HG03060 (cell line): ENCODE measurements around the gene ZNF302.
A peak's percentile ranks its signal among the peaks of the same experiment; 100 is the strongest.

ENCODE experiments used
- ATAC-seq: cut with Tn5 transposase; IDR thresholded peaks from one replicate; pipeline ENCODE4 v1.9.1; 2021; ENCODE audit warnings: low read depth, moderate number of reproducible peaks; ENCODE audit not compliant: unreplicated experiment

ZNF302 gene

DNA sequence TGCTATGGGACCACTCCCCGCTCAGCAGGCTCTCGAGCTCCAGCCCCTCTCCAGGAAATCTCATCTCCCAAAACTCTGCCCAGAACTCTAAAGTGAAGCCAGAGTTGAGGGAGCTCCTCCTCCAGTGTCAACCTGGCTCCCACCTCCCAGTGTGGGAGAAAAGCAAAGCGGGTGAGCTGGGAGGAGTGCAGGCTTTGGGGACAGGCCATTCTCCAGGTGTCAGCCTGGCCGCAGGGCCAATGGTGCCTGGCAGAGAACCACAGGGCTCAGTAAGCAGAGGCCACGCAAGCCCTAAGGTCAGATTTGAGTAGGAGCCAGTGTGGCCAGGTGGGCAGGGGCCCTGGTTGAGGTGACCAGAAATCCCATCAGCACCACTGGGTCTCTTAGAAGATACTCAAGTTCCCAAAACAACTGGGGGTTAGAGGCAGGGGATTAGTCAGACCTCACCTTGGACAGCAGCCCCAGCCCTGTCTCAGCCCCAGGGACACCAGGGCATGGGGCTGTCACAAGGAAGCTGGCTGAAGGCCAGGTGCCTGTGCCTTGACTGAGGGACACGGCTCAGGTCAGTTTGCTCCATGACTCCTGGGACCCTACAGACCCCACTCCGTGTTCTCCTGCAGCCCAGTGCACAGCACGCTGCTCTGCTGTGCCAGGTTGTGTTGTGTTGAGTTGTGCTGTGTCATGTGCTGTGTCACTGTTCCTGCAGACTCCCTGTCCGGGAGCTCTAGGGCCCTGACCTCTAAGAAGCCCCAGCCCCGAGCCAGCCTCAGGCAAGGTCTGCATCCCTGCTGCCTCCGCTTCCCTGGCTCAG lies 53.7 kb downstream of the ZNF302 start:
- ATAC-seq = no peak

DNA sequence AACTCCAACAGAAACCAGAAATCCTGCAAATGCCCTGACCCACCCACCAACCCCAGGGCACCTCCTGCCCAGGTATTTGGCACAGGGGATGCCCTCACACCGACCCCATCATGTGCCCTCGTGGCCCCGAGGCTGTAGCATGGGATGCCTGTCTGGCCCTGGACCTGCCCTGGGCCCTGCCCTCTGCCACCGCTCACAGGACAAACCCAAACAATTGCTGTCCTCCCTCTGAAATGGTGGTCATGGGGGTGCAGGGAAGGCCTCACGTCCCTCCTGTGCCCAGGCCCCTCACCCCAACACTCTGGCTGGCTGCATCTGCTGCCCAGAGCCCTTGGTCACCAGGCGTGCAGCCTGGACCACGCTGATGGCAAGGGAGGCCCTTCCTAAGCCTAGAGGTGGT lies 54.5 kb downstream of the ZNF302 start:
- no peak for ATAC-seq

- no peak for ATAC-seq
These were observed 55.2 kb downstream of the ZNF302 start for GRCh38 chr19:34732612-34733211.

DNA sequence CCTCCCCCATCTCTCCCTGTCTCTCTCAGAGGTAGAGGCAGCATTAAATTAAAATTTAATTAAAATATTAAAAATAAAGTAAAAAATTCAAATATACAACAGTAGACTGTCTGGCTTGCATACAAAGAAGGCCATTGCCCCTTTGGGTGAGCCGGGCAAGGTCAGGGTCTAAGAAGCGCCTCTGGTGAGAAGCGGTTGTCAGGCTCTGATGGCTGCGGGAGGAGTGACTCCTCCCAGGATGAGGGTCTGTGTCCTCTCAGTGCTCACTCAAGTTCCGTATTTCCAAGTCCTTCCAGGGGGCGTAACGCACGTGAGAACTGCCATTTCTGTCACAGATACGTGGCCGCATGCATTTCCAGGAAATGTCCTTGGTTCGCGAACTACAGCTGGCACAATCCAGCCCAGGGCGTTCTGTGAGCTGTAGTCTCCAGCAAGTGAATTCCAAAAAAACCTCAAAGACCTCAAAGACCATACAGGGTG lies 55.8 kb downstream of the ZNF302 start:
- ATAC-seq = peak; percentile 11

GRCh38 chr19:34733746-34734536 lies 56.5 kb downstream of the ZNF302 start, which contains the start of gene ZNF181:
ZNF181 (plus strand) TSS chr19:34734243; CDS start chr19:34735038, 795 bp downstream.
- peak; percentile 50 for ATAC-seq

GRCh38 chr19:34734537-34735103 lies 57.1 kb downstream of the ZNF302 start:
- ATAC-seq = no peak
